Common myeloid progenitor, CD34-positive (primary cell): ENCODE results near the gene NIBAN1.

Source experiments
- CTCF ChIA-PET: fragments of 350-600 bp; sonication (Branson Sonifier 250); formaldehyde crosslinking; loops from one replicate; lab custom pipeline; 2021; ENCODE audit warnings: antibody characterized with exemption; lab: Charles Lee
- POLR2A ChIA-PET: fragments of 350-600 bp; sonication (Branson Sonifier 250); formaldehyde crosslinking; loops from one replicate; lab custom pipeline; 2021; ENCODE audit warnings: antibody characterized with exemption; lab: Charles Lee
- DNase-seq, 3 donors: peaks; one replicate each; pipeline versions ENCODE4 v3.0.0 to v3.0.0-alpha.2; 2013
- H3K27ac ChIP-seq, 2 experiments: 1 replicate in 1 of 2; 2 replicates in 1 of 2; pipeline ENCODE4 v1.7.0; 2013; ENCODE audit warnings: inconsistent platforms in 2 of 2, low read length in 2 of 2, mild to moderate bottlenecking in 2 of 2, low read depth in 1 of 2, moderate library complexity in 1 of 2; ENCODE audit not compliant: severe bottlenecking in 2 of 2, insufficient read depth in 1 of 2, poor library complexity in 1 of 2
- H3K27me3 ChIP-seq, 5 experiments: replicated peaks in 2 of 5; 1 replicate in 3 of 5; 2 replicates in 2 of 5; pipeline versions ENCODE4 v1.6.1 to v1.7.0; 2013; ENCODE audit warnings: low read length in 4 of 5, mild to moderate bottlenecking in 2 of 5, moderate library complexity in 2 of 5, inconsistent platforms in 1 of 5; ENCODE audit not compliant: insufficient read depth in 5 of 5, control insufficient read depth in 4 of 5
- H3K36me3 ChIP-seq, 4 experiments: 1 replicate in 2 of 4; 2 replicates in 2 of 4; pipeline versions ENCODE4 v1.6.1 to v1.7.0; 2013; ENCODE audit warnings: low read length in 3 of 4, control low read depth in 1 of 4, mild to moderate bottlenecking in 1 of 4; ENCODE audit not compliant: control insufficient read depth in 4 of 4, insufficient read depth in 4 of 4
- H3K4me1 ChIP-seq, 4 experiments: 1 replicate in 3 of 4; 2 replicates in 1 of 4; pipeline versions ENCODE4 v1.6.1 to v1.7.1; 2013; ENCODE audit warnings: low read length in 3 of 4, mild to moderate bottlenecking in 3 of 4, control low read depth in 1 of 4, inconsistent platforms in 1 of 4, moderate library complexity in 1 of 4; ENCODE audit not compliant: control insufficient read depth in 4 of 4, insufficient read depth in 4 of 4; ENCODE audit errors: control extremely low read depth in 1 of 4
- H3K4me3 ChIP-seq, 7 experiments: 1 replicate in 4 of 7; 2 replicates in 3 of 7; pipeline versions ENCODE4 v1.5.1 to v1.7.0; 2013; ENCODE audit warnings: mild to moderate bottlenecking in 7 of 7, low read length in 6 of 7, moderate library complexity in 6 of 7, inconsistent platforms in 2 of 7, low read depth in 2 of 7, control low read depth in 1 of 7; ENCODE audit not compliant: insufficient read depth in 4 of 7, control insufficient read depth in 1 of 7; ENCODE audit errors: extremely low read depth in 1 of 7
- H3K9me3 ChIP-seq, 5 experiments: 1 replicate in 4 of 5; 2 replicates in 1 of 5; pipeline versions ENCODE4 v1.6.1 to v1.7.1; 2013; ENCODE audit warnings: low read length in 4 of 5, mild to moderate bottlenecking in 2 of 5, inconsistent platforms in 1 of 5, low read depth in 1 of 5, moderate library complexity in 1 of 5; ENCODE audit not compliant: control insufficient read depth in 4 of 5, insufficient read depth in 2 of 5; ENCODE audit errors: control extremely low read depth in 1 of 5
- WGBS: methylation state at CpG from one replicate; pipeline ENCODE4 v1.1.5; 2013; ENCODE audit not compliant: insufficient coverage; 5-methylcytosine and 5-hydroxymethylcytosine counted together

Gene NIBAN1

GRCh38 chr1:184940694-184941409, 33.5 kb downstream of the NIBAN1 start:
- peaks cover 0 to 10% (median under 1%) of the 10 kb centered on the region in 4 experiments for H3K36me3 ChIP-seq
- CTCF ChIA-PET, result interaction anchor here (0.6 to 1.1 kb wide), 3 partner anchors 8 to 135 kb away, joined by 3 to 5 read pairs (median 4); no protein-coding TSS in a partner anchor
- 100% methylated on average over 4 of the region's 8 CpGs for WGBS
- POLR2A ChIA-PET, result no interaction called here
- H3K9me3 ChIP-seq, result no peaks in the 10 kb centered on the region
- no peak overlapping the region for H3K27ac ChIP-seq
- H3K27me3 ChIP-seq, result no peaks in the 10 kb centered on the region
- peaks cover 0 to 28% (median 6%) of the 10 kb centered on the region in 4 experiments for H3K4me1 ChIP-seq
- DNase-seq, result no peak
- peak overlapping the region in 1 of 7 experiments; percentile 20 for H3K4me3 ChIP-seq

- WGBS, result no CpG with 5 or more reads among the region's 2 CpGs
- peaks cover 0 to 21% (median 4%) of the 10 kb centered on the region in 4 experiments for H3K4me1 ChIP-seq
- H3K36me3 ChIP-seq, result peaks cover 0 to 10% (median under 1%) of the 10 kb centered on the region in 4 experiments
- no peaks in the 10 kb centered on the region for H3K27me3 ChIP-seq
- no peak for DNase-seq
- H3K4me3 ChIP-seq, result no peak overlapping the region
- ChIA-PET POLR2A (no interaction called here), CTCF (no interaction called here)
- no peak overlapping the region for H3K27ac ChIP-seq
- no peaks in the 10 kb centered on the region for H3K9me3 ChIP-seq
These were observed 34.1 kb downstream of the NIBAN1 start for GRCh38 chr1:184940226-184940625.

- H3K27ac ChIP-seq, result no peak overlapping the region
- POLR2A ChIA-PET, result no interaction called here
- CTCF ChIA-PET, result interaction anchor here (0.8 to 1.3 kb wide), 4 partner anchors 9 to 35 kb away, joined by 3 to 7 read pairs (median 3); no protein-coding TSS in a partner anchor
These were observed 36.6 kb downstream of the NIBAN1 start for GRCh38 chr1:184937729-184938128.

GRCh38 chr1:184935920-184936798, 38.1 kb downstream of the NIBAN1 start:
- CTCF ChIA-PET, result interaction anchor here (0.6 to 1.4 kb wide), 3 partner anchors 13 to 185 kb away, joined by 3 read pairs; no protein-coding TSS in a partner anchor
- H3K4me3 ChIP-seq, result no peak overlapping the region
- no peak for DNase-seq
- POLR2A ChIA-PET, result no interaction called here
- 100% methylated on average over 2 of the region's 8 CpGs for WGBS
- no peaks in the 10 kb centered on the region for H3K27me3 ChIP-seq
- H3K27ac ChIP-seq, result no peak overlapping the region
- H3K4me1 ChIP-seq, result peaks cover 0 to 12% (median 0%) of the 10 kb centered on the region in 4 experiments
- H3K36me3 ChIP-seq, result no peaks in the 10 kb centered on the region
- no peaks in the 10 kb centered on the region for H3K9me3 ChIP-seq

More at GRCh38 chr1:184937729-184938128, 36.6 kb downstream of the NIBAN1 start:
- Histone ChIP-seq H3K4me3 (no peak overlapping the region), H3K27me3 (no peaks in the 10 kb centered on the region), H3K36me3 (peaks cover 0 to 2% (median under 1%) of the 10 kb centered on the region in 4 experiments), H3K4me1 (peaks cover 0 to 14% (median 0%) of the 10 kb centered on the region in 4 experiments), H3K9me3 (no peaks in the 10 kb centered on the region)
- 98% methylated on average over 3 of the region's 4 CpGs for WGBS
- no peak for DNase-seq

- Histone ChIP-seq H3K27me3 (no peaks in the 10 kb centered on the region), H3K36me3 (no peaks in the 10 kb centered on the region), H3K4me3 (no peak overlapping the region), H3K4me1 (peaks cover 0 to under 1% (median 0%) of the 10 kb centered on the region in 4 experiments), H3K9me3 (no peaks in the 10 kb centered on the region), H3K27ac (no peak overlapping the region)
- POLR2A ChIA-PET, result no interaction called here
- WGBS, result 100% methylated on average over 1 of the region's 2 CpGs
- CTCF ChIA-PET, result no interaction called here
- no peak for DNase-seq
These were observed 40.4 kb downstream of the NIBAN1 start for GRCh38 chr1:184933944-184934343.

- no peak for DNase-seq
- no peaks in the 10 kb centered on the region for H3K27me3 ChIP-seq
- CTCF ChIA-PET, result interaction anchor here (1.4 to 1.8 kb wide), 2 partner anchors 9 to 41 kb away, joined by 4 to 5 read pairs; no protein-coding TSS in a partner anchor
- peaks cover 0 to 3% (median 0%) of the 10 kb centered on the region in 5 experiments for H3K9me3 ChIP-seq
- POLR2A ChIA-PET, result interaction anchor here (1.1 kb wide), 1 partner anchor 11 kb away, joined by 3 read pairs; no protein-coding TSS in a partner anchor
- no peak overlapping the region for H3K27ac ChIP-seq
- WGBS, result 98% methylated on average over 5 of the region's 7 CpGs
- H3K36me3 ChIP-seq, result peaks cover 0 to 3% (median under 1%) of the 10 kb centered on the region in 4 experiments
- no peaks in the 10 kb centered on the region for H3K4me1 ChIP-seq
- H3K4me3 ChIP-seq, result no peak overlapping the region
These were observed 42.0 kb downstream of the NIBAN1 start for GRCh38 chr1:184932319-184932718.
